ENCODE measurements around the gene ZMIZ1. TPM values are rescaled to one million over a fixed set of nuclear protein-coding genes. Genes with fewer than 3 reads are reported as not detected.

The ZMIZ1 gene
- total and polyA plus RNA-seq, 2 experiments from 2014 or later: 9.2 to 30.9 TPM

GRCh38 chr10:79350407-79351154, 281.8 kb downstream of the ZMIZ1 start:
- no peaks in the 10 kb centered on the region for H3K27me3 ChIP-seq (ENCODE audit: insufficient read depth)
- no peak for ATAC-seq
- TF ChIP-seq REST (IDR thresholded peaks at IDR 0.05; ENCODE audit: unreplicated experiment): no peak
- no peak for TF ChIP-seq STAT1 (IDR thresholded peaks at IDR 0.05; ENCODE audit: unreplicated experiment)
- no peak for TF ChIP-seq ZNF114 (CRISPR knock-in tag; IDR thresholded peaks at IDR 0.05)
- no peak for TF ChIP-seq CTCF (conservative IDR thresholded peaks at IDR 0.05; ENCODE audit: low read depth in 2 of 2)
- Mint-ChIP-seq H3K27me3 (ENCODE audit: insufficient read depth, low read depth, poor library complexity) (peaks cover 3% of the 10 kb centered on the region), H3K4me3 (no peak overlapping the region), H3K9me3 (no peaks in the 10 kb centered on the region), H3K4me1 (peaks cover 11% of the 10 kb centered on the region; the same call in 1 of the 3 replicates), H3K36me3 (ENCODE audit: low read depth) (peaks cover 64% of the 10 kb centered on the region), H3K27ac (no peak overlapping the region)
- H3K4me3 ChIP-seq: no peak overlapping the region
- H3F3A ChIP-seq (replicated peaks; ENCODE audit: low read depth): peaks cover 7% of the 10 kb centered on the region
- H3K27ac ChIP-seq (ENCODE audit: low read depth): no peak overlapping the region
- no peak overlapping the region for H3K4me2 ChIP-seq
- no peaks in the 10 kb centered on the region for H3K9me2 ChIP-seq (ENCODE audit: insufficient read depth)
- no peak for DNase-seq (ENCODE audit: low spot score)
- peaks cover 7% of the 10 kb centered on the region for H3K4me1 ChIP-seq (ENCODE audit: insufficient read depth)
- H3K79me2 ChIP-seq (replicated peaks; ENCODE audit: insufficient read depth): peaks cover 11% of the 10 kb centered on the region
- peaks cover 16% of the 10 kb centered on the region; the same call in 1 of the 2 replicates for H4K20me1 ChIP-seq (replicated peaks; ENCODE audit: insufficient read depth)
- H3K36me3 ChIP-seq (ENCODE audit: insufficient read depth): no peaks in the 10 kb centered on the region; the same call in 1 of the 2 replicates
- no peak overlapping the region for H2AFZ ChIP-seq

DNA sequence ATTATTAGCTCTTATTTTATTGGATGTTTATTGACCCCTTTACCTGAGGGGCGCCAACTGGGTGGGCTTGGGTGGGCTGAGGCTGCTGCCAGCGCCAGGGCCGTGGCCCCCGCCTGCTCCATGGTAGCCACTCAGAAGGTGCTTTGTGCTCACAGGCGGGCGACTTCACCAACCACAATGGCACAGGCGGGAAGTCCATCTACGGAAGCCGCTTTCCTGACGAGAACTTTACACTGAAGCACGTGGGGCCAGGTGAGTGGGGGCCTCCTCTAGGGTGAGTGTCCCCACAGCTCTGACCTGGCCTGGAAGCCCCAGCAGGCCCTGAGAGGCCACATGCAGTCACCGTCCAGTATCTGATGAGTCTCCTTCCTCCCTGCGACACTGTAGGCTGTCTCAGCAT, 282.6 kb downstream of the ZMIZ1 start:
- Mint-ChIP-seq H3K4me3 (no peak overlapping the region), H3K27me3 (ENCODE audit: insufficient read depth, low read depth, poor library complexity) (peaks cover 3% of the 10 kb centered on the region), H3K36me3 (ENCODE audit: low read depth) (peaks cover 72% of the 10 kb centered on the region), H3K9me3 (no peaks in the 10 kb centered on the region), H3K27ac (no peak overlapping the region), H3K4me1 (peaks cover 8% of the 10 kb centered on the region; the same call in 1 of the 3 replicates)
- Histone ChIP-seq H3K4me1 (ENCODE audit: insufficient read depth) (peaks cover 7% of the 10 kb centered on the region), H3K4me2 (no peak overlapping the region), H3F3A (replicated peaks; ENCODE audit: low read depth) (peaks cover 7% of the 10 kb centered on the region), H4K20me1 (replicated peaks; ENCODE audit: insufficient read depth) (peaks cover 16% of the 10 kb centered on the region; the same call in 1 of the 2 replicates), H3K79me2 (replicated peaks; ENCODE audit: insufficient read depth) (peaks cover 11% of the 10 kb centered on the region), H3K27me3 (ENCODE audit: insufficient read depth) (no peaks in the 10 kb centered on the region), H2AFZ (no peak overlapping the region), H3K36me3 (ENCODE audit: insufficient read depth) (no peaks in the 10 kb centered on the region; the same call in 1 of the 2 replicates), H3K9me2 (ENCODE audit: insufficient read depth) (no peaks in the 10 kb centered on the region), H3K4me3 (no peak overlapping the region), H3K27ac (ENCODE audit: low read depth) (no peak overlapping the region)
- DNase-seq (ENCODE audit: low spot score) (no peak), ATAC-seq (no peak)
- TF ChIP-seq CREB1 (CRISPR knock-in tag; IDR thresholded peaks at IDR 0.05; ENCODE audit: low read depth) (no peak), ZNF114 (CRISPR knock-in tag; IDR thresholded peaks at IDR 0.05) (no peak), CTCF (conservative IDR thresholded peaks at IDR 0.05; ENCODE audit: low read depth in 2 of 2) (no peak), NANOG (IDR thresholded peaks at IDR 0.05; ENCODE audit: borderline replicate concordance) (no peak), ZNF331 (CRISPR knock-in tag; IDR thresholded peaks at IDR 0.05; ENCODE audit: low read depth) (no peak), EZH2phosphoT487 (IDR thresholded peaks at IDR 0.05; ENCODE audit: unreplicated experiment) (no peak), STAT1 (IDR thresholded peaks at IDR 0.05; ENCODE audit: unreplicated experiment) (no peak)
- TF ChIP-seq, protein P1, sequence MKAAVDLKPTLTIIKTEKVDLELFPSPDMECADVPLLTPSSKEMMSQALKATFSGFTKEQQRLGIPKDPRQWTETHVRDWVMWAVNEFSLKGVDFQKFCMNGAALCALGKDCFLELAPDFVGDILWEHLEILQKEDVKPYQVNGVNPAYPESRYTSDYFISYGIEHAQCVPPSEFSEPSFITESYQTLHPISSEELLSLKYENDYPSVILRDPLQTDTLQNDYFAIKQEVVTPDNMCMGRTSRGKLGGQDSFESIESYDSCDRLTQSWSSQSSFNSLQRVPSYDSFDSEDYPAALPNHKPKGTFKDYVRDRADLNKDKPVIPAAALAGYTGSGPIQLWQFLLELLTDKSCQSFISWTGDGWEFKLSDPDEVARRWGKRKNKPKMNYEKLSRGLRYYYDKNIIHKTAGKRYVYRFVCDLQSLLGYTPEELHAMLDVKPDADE (IDR thresholded peaks at IDR 0.05): no peak

Measured in GM23338 (cell line).